ENCODE data around the gene SSR1. TPM values are rescaled to one million over a fixed set of nuclear protein-coding genes. Genes with fewer than 3 reads are reported as not detected.

Gene SSR1
- total and polyA plus RNA-seq, 2 of the 13 experiments (the other 11 are each of a cell fraction or from before 2014, with no cell fraction given), result 203 to 243 TPM

DNA sequence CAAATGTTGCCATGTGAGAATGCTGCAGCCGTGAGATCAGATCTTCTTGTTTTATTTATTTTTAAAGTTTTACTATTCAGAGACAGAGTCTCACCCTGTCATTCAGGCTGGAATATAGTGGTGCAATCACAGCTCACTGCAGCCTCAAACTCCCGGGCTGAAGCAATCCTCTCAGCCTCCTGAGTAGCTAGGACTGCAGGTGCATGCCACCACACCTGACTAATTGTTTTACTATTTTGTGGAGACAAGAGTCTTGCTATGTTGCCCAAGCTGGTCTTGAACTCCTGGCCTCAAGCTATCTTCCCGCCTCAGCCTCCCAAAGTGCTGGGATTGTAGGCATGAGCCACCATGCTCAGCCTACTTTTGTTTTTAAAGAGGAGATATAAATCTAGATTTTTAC is 22.5 kb upstream of the SSR1 start:
- TF ChIP-seq ZNF460 (CRISPR knock-in tag; IDR thresholded peaks at IDR 0.05; ENCODE audit: borderline replicate concordance), result peak; percentile 57; the same call in 1 of the 2 replicates
- no peak for TF ChIP-seq ZNF263 (CRISPR knock-in tag; IDR thresholded peaks at IDR 0.05)
- H3K79me2 ChIP-seq (ENCODE audit: insufficient read depth, low read length), result no peaks in the 10 kb centered on the region
- intact Hi-C loops (cut with micrococcal nuclease; ENCODE audit: unreplicated experiment), result loop anchor here (5.0 kb wide), 1 partner anchor 282 kb away; no protein-coding TSS in a partner anchor
- POLR2A ChIA-PET, result no interaction called here
- no peaks in the 10 kb centered on the region for H3K27me3 ChIP-seq (ENCODE audit: control insufficient read depth in 1 of 2, insufficient read depth in 2 of 2, low read length in 2 of 2)
- no peak overlapping the region for H3K9ac ChIP-seq (ENCODE audit: insufficient read depth, low read depth, low read length)
- CTCF ChIA-PET (ENCODE audit: low intra/inter-chr PET ratio, low total read pairs), result interaction anchor here (1.1 kb wide), 1 partner anchor 60 kb away, joined by 3 read pairs; no protein-coding TSS in a partner anchor
- H2AFZ ChIP-seq (ENCODE audit: low read length), result no peak overlapping the region
- no peak for DNase-seq (ENCODE audit: low spot score)
- no peaks in the 10 kb centered on the region for H3K36me3 ChIP-seq (replicated peaks in 1 of 2; ENCODE audit: control insufficient read depth in 1 of 2, insufficient read depth in 2 of 2, low read length in 2 of 2)
- ATAC-seq, result no peak
- 31% methylated on average over 3 of the region's 3 CpGs for WGBS (ENCODE audit: low lambda C conversion rate)
- H3K4me3 ChIP-seq (replicated peaks in 1 of 3; ENCODE audit: insufficient read depth in 1 of 3, low read depth in 2 of 3, low read length in 3 of 3), result no peak overlapping the region
- no peak for FAIRE-seq
- in situ Hi-C loops (cut with HindIII; ENCODE audit: extremely low pct_ligation_motif_present, low pct_unique_long_range_greater_than_20kb), result no loop called here
- no peak overlapping the region for H3K4me2 ChIP-seq (ENCODE audit: low read depth, low read length)
- no peak overlapping the region for H3K27ac ChIP-seq (ENCODE audit: extremely low read length, insufficient read depth, low read length)
- no peaks in the 10 kb centered on the region for H4K20me1 ChIP-seq (ENCODE audit: insufficient read depth, low read length)
- H3K9me3 ChIP-seq (ENCODE audit: low read length), result no peaks in the 10 kb centered on the region
- BruUV-seq (replicated peaks), result no TSS peak
- peaks cover 31% of the 10 kb centered on the region for H3K4me1 ChIP-seq (ENCODE audit: insufficient read depth, low read length)

DNA sequence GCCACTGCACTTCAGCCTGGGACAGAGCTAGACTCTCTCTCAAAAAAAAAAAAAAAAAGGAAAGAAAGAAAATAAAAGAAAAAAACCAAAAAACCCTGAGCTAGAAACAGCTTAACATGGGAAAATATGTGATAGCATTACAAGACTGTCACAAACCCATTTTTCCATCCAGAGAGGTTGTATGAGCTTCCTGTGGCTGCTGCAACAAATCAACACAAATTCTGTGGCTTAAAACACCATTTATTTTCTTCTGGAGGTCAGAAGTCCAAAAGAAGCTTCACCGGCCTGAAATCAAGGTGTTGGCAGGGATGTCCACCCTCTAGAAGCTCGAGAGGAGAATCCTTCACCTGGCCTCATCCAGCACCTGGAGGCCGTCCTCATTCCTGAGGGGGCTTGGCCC is 21.7 kb upstream of the SSR1 start:
- DNase-seq (ENCODE audit: low spot score) (no peak), FAIRE-seq (no peak), ATAC-seq (no peak)
- 25% methylated on average over 3 of the region's 3 CpGs for WGBS (ENCODE audit: low lambda C conversion rate)
- Histone ChIP-seq H3K9ac (ENCODE audit: insufficient read depth, low read depth, low read length) (no peak overlapping the region), H2AFZ (ENCODE audit: low read length) (no peak overlapping the region), H3K27me3 (ENCODE audit: control insufficient read depth in 1 of 2, insufficient read depth in 2 of 2, low read length in 2 of 2) (no peaks in the 10 kb centered on the region), H3K4me3 (replicated peaks in 1 of 3; ENCODE audit: insufficient read depth in 1 of 3, low read depth in 2 of 3, low read length in 3 of 3) (no peak overlapping the region), H4K20me1 (ENCODE audit: insufficient read depth, low read length) (no peaks in the 10 kb centered on the region), H3K36me3 (replicated peaks in 1 of 2; ENCODE audit: control insufficient read depth in 1 of 2, insufficient read depth in 2 of 2, low read length in 2 of 2) (no peaks in the 10 kb centered on the region), H3K4me1 (ENCODE audit: insufficient read depth, low read length) (peaks cover 31% of the 10 kb centered on the region), H3K27ac (ENCODE audit: extremely low read length, insufficient read depth, low read length) (no peak overlapping the region), H3K9me3 (ENCODE audit: low read length) (no peaks in the 10 kb centered on the region), H3K79me2 (ENCODE audit: insufficient read depth, low read length) (no peaks in the 10 kb centered on the region), H3K4me2 (ENCODE audit: low read depth, low read length) (no peak overlapping the region)
- BruUV-seq (replicated peaks), result no TSS peak
- POLR2A ChIA-PET, result no interaction called here
- peak; percentile 92 for TF ChIP-seq ZNF12 (CRISPR knock-in tag; IDR thresholded peaks at IDR 0.05)
- TF ChIP-seq, protein P1, sequence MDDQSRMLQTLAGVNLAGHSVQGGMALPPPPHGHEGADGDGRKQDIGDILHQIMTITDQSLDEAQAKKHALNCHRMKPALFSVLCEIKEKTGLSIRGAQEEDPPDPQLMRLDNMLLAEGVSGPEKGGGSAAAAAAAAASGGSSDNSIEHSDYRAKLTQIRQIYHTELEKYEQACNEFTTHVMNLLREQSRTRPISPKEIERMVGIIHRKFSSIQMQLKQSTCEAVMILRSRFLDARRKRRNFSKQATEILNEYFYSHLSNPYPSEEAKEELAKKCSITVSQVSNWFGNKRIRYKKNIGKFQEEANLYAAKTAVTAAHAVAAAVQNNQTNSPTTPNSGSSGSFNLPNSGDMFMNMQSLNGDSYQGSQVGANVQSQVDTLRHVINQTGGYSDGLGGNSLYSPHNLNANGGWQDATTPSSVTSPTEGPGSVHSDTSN (CRISPR knock-in tag; IDR thresholded peaks at IDR 0.05; ENCODE audit: borderline replicate concordance), result no peak
- CTCF ChIA-PET (ENCODE audit: low intra/inter-chr PET ratio, low total read pairs), result no interaction called here
- in situ Hi-C loops (cut with HindIII; ENCODE audit: extremely low pct_ligation_motif_present, low pct_unique_long_range_greater_than_20kb) (no loop called here), intact Hi-C loops (cut with micrococcal nuclease; ENCODE audit: unreplicated experiment) (loop anchor here (5.0 kb wide), 1 partner anchor 283 kb away; no protein-coding TSS in a partner anchor)
